SK-N-MC (cell line): Measurements from ENCODE around the gene ZNF662.

Source experiments
- DNase-seq: peaks from one replicate; pipeline ENCODE4 v3.0.0-alpha.2; 2011; ENCODE audit warnings: low read depth, low spot score
- H3K27ac ChIP-seq: fragments of 200-600 bp; sonication (generic); 2 replicates; pipeline ENCODE4 v1.5.1; 2016; ENCODE audit warnings: mixed run types
- H3K36me3 ChIP-seq: fragments of 200-600 bp; sonication (generic); 2 replicates; pipeline ENCODE4 v1.6.1; 2017; ENCODE audit warnings: antibody characterized with exemption, low read length, mixed read lengths; ENCODE audit not compliant: insufficient read depth
- H3K4me3 ChIP-seq: fragments of 200-600 bp; sonication (generic); 2 replicates; pipeline ENCODE4 v1.5.1; 2016
- H3K9ac ChIP-seq: fragments of 200-600 bp; sonication (generic); 2 replicates; pipeline ENCODE4 v1.8.0; 2017; ENCODE audit warnings: mixed run types, mixed read lengths; ENCODE audit not compliant: insufficient read length
- H3K9me3 ChIP-seq: fragments of 200-600 bp; sonication (generic); 2 replicates; pipeline ENCODE4 v1.6.1; 2017; ENCODE audit warnings: low read depth, mild to moderate bottlenecking, antibody characterized with exemption, low read length, moderate library complexity, mixed read lengths
- EZH2 ChIP-seq: fragments of 200-600 bp; sonication (generic); IDR thresholded peaks from one replicate; pipeline ENCODE4 v1.6.1; 2017; ENCODE audit warnings: antibody characterized with exemption
- FOXP2 ChIP-seq: optimal IDR thresholded peaks from 2 replicates; pipeline ENCODE3; 2011; ENCODE audit warnings: mild to moderate bottlenecking, moderate library complexity; ENCODE audit not compliant: insufficient read depth; ENCODE audit errors: extremely low read length, control extremely low read depth
- POLR2AphosphoS5 ChIP-seq: IDR thresholded peaks from 2 replicates; pipeline ENCODE4 v1.6.1; 2012; ENCODE audit warnings: mild to moderate bottlenecking, low read depth, low read length, borderline replicate concordance

Gene ZNF662

DNA sequence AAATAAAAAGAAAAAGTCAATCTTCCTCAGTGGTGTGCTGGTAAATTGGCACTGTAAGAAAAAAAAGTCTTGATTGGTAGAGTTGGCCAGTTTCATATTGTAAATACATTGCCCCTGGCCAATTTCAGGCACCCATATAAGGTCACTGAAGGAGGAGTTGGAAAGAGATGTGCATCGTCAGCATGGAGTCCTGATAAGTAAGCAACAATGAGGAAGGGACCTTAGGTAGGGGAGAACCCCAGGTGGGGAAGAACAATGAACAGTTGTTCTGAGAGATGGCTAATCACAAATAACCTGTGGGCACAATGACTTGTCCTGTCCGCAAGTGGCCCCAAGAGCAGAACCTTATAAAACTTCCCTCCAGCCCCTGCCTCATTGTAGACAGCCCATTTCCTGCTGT, 21.6 kb upstream of the ZNF662 start:
- no peaks in the 10 kb centered on the region for H3K9me3 ChIP-seq
- H3K36me3 ChIP-seq, result no peaks in the 10 kb centered on the region
- no peak overlapping the region for H3K27ac ChIP-seq
- H3K9ac ChIP-seq, result no peak overlapping the region
- H3K4me3 ChIP-seq, result no peak overlapping the region
- no peak for TF ChIP-seq EZH2
- TF ChIP-seq POLR2AphosphoS5, result no peak
- no peak for TF ChIP-seq FOXP2
- DNase-seq, result no peak

- no peak overlapping the region for H3K27ac ChIP-seq
- no peak for DNase-seq
Measured at GRCh38 chr3:42886294-42886822, 19.6 kb upstream of the ZNF662 start.

GRCh38 chr3:42887084-42887483, 18.9 kb upstream of the ZNF662 start:
- TF ChIP-seq FOXP2, result no peak
- Histone ChIP-seq H3K27ac (no peak overlapping the region), H3K9ac (no peak overlapping the region), H3K4me3 (no peak overlapping the region), H3K9me3 (no peaks in the 10 kb centered on the region), H3K36me3 (no peaks in the 10 kb centered on the region)
- DNase-seq, result no peak

More at GRCh38 chr3:42886294-42886822, 19.6 kb upstream of the ZNF662 start:
- no peak for TF ChIP-seq FOXP2
- no peak for TF ChIP-seq EZH2
- no peak for TF ChIP-seq POLR2AphosphoS5
- Histone ChIP-seq H3K9me3 (no peaks in the 10 kb centered on the region), H3K36me3 (no peaks in the 10 kb centered on the region), H3K9ac (no peak overlapping the region), H3K4me3 (no peak overlapping the region)

- no peak overlapping the region for H3K27ac ChIP-seq
- no peak overlapping the region for H3K4me3 ChIP-seq
- H3K9me3 ChIP-seq, result no peaks in the 10 kb centered on the region
- DNase-seq, result no peak
- H3K9ac ChIP-seq, result no peak overlapping the region
- no peak for TF ChIP-seq EZH2
- no peak for TF ChIP-seq POLR2AphosphoS5
- no peak for TF ChIP-seq FOXP2
- no peaks in the 10 kb centered on the region for H3K36me3 ChIP-seq
Measured at GRCh38 chr3:42891042-42891441, 14.9 kb upstream of the ZNF662 start.

DNA sequence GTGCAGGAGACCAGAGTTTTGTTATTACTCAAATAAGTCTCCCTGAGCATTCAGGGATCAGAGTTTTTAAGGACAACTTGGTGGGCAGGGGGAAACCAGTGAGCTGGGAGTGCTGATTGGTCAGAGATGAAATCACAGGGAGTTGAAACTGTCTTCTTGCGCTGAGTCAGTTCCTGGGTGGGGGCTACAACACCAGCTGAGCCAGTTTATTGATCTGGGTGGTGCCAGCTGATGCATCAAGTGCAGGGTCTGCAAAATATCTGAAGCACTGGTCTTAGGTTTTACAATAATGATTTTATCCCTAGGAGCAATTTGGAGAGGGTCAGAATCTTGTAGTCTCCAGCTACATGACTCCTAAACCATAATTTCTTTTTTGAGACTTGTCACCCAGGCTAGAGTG, 13.8 kb upstream of the ZNF662 start:
- Histone ChIP-seq H3K36me3 (no peaks in the 10 kb centered on the region), H3K27ac (no peak overlapping the region), H3K4me3 (no peak overlapping the region), H3K9me3 (no peaks in the 10 kb centered on the region), H3K9ac (no peak overlapping the region)
- TF ChIP-seq EZH2, result no peak
- no peak for TF ChIP-seq POLR2AphosphoS5
- no peak for TF ChIP-seq FOXP2
- DNase-seq, result no peak

GRCh38 chr3:42892807-42893206, 13.1 kb upstream of the ZNF662 start:
- TF ChIP-seq FOXP2 (no peak), EZH2 (no peak), POLR2AphosphoS5 (no peak)
- Histone ChIP-seq H3K27ac (no peak overlapping the region), H3K4me3 (no peak overlapping the region), H3K9me3 (no peaks in the 10 kb centered on the region), H3K9ac (no peak overlapping the region), H3K36me3 (no peaks in the 10 kb centered on the region)
- DNase-seq, result no peak

DNA sequence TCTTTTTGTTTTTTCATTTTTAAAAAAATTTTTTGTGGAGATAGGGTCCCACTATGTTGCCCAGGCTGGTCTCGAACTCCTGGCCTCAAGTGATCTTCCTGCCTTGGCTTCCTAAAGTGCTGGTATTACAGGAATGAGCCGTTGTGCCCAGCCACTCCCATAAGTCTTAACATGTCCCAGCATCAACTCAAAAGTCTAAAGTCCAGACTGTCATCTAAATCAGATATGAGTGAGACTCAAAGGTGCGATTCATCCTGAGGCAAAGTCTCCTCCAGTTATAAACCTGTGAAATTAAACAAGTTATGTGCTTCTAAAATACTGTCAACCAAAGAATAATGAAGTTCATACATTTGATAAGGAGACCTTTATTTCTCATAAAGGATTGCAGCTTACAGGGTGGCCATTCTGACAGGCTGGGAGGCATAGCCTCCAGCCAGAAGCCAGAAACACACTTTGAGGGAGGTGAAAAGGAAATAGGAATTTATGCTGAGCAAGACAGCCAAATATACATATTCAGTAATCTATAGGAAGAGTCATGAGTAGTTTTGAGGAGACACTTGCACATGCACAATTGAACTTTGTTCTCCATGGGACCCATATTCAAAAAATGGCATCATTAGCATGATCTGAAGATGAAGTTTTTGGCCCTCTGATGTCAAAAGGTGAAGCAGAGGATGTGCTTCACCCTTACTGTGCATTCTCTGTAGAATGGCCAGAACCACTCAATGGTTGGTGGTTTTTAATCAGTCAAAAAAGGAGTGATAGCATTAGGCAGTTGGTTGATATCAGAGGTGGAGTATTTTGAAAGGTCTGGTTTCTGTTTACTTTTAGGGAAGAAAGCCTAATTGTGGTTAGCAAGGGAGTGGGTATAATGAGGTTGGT, 11.0 kb upstream of the ZNF662 start:
- Histone ChIP-seq H3K27ac (no peak overlapping the region), H3K9ac (no peak overlapping the region), H3K9me3 (no peaks in the 10 kb centered on the region), H3K4me3 (no peak overlapping the region), H3K36me3 (no peaks in the 10 kb centered on the region)
- TF ChIP-seq EZH2 (no peak), POLR2AphosphoS5 (no peak), FOXP2 (no peak)
- no peak for DNase-seq

GRCh38 chr3:42895580-42895868, 10.4 kb upstream of the ZNF662 start:
- H3K27ac ChIP-seq, result no peak overlapping the region
- no peak for DNase-seq
- no peak overlapping the region for H3K9ac ChIP-seq
- no peak overlapping the region for H3K4me3 ChIP-seq
- no peaks in the 10 kb centered on the region for H3K36me3 ChIP-seq
- H3K9me3 ChIP-seq, result no peaks in the 10 kb centered on the region
- TF ChIP-seq EZH2, result no peak
